GM23248 (cell line): ENCODE results near the gene BRD3. TPM values are rescaled to one million over a fixed set of nuclear protein-coding genes. Genes with fewer than 3 reads are reported as not detected.

Source experiments
- DNase-seq: peaks from one replicate; pipeline ENCODE4 v3.0.0-alpha.2; 2015
- H2AFZ ChIP-seq: fragments of 200-600 bp; sonication (generic); 2 replicates; pipeline ENCODE4 v1.6.1; 2016; ENCODE audit warnings: antibody characterized with exemption
- H3F3A ChIP-seq: fragments of 200-600 bp; sonication (generic); 2 replicates; pipeline ENCODE4 v1.6.1; 2016; ENCODE audit warnings: mild to moderate bottlenecking, antibody characterized with exemption, mixed run types; ENCODE audit not compliant: insufficient read depth
- H3K27ac ChIP-seq: fragments of 200-600 bp; sonication (generic); 2 replicates; pipeline ENCODE4 v1.5.1; 2016; ENCODE audit warnings: mild to moderate bottlenecking
- H3K27me3 ChIP-seq: fragments of 200-600 bp; sonication (generic); replicated peaks from 2 replicates; pipeline ENCODE4 v1.6.1; 2016; ENCODE audit warnings: mild to moderate bottlenecking; ENCODE audit not compliant: insufficient read depth
- H3K36me3 ChIP-seq: fragments of 200-600 bp; sonication (generic); 2 replicates; pipeline ENCODE4 v1.6.1; 2016; ENCODE audit warnings: low read depth, mild to moderate bottlenecking
- H3K4me1 ChIP-seq: fragments of 200-600 bp; sonication (generic); 2 replicates; pipeline ENCODE4 v1.6.1; 2016; ENCODE audit warnings: mild to moderate bottlenecking; ENCODE audit not compliant: insufficient read depth
- H3K4me2 ChIP-seq: fragments of 200-600 bp; sonication (generic); one replicate; pipeline ENCODE4 v1.6.1; 2016; ENCODE audit warnings: mild to moderate bottlenecking; ENCODE audit not compliant: unreplicated experiment
- H3K4me3 ChIP-seq: fragments of 200-600 bp; sonication (generic); 2 replicates; pipeline ENCODE4 v1.5.1; 2016; ENCODE audit warnings: mild to moderate bottlenecking
- H3K79me2 ChIP-seq: fragments of 200-600 bp; sonication (generic); 2 replicates; pipeline ENCODE4 v1.6.1; 2016; ENCODE audit warnings: mild to moderate bottlenecking; ENCODE audit not compliant: insufficient read depth
- H3K9ac ChIP-seq: fragments of 200-600 bp; sonication (generic); 2 replicates; pipeline ENCODE4 v1.6.1; 2016; ENCODE audit warnings: mild to moderate bottlenecking
- H3K9me2 ChIP-seq: fragments of 200-600 bp; sonication (generic); 2 replicates; pipeline ENCODE4 v1.6.1; 2016; ENCODE audit warnings: mixed run types, mild to moderate bottlenecking, moderate library complexity; ENCODE audit not compliant: insufficient read depth
- H3K9me3 ChIP-seq: fragments of 200-600 bp; sonication (generic); one replicate; pipeline ENCODE4 v1.6.1; 2017; ENCODE audit warnings: low read depth
- H4K20me1 ChIP-seq: fragments of 200-600 bp; sonication (generic); 2 replicates; pipeline ENCODE4 v1.6.0; 2016; ENCODE audit not compliant: insufficient read depth
- EZH2 ChIP-seq: fragments of 200-600 bp; sonication (generic); IDR thresholded peaks from 2 replicates; pipeline ENCODE4 v1.6.1; 2018; ENCODE audit warnings: antibody characterized with exemption, mild to moderate bottlenecking; ENCODE audit not compliant: insufficient read depth, poor library complexity, severe bottlenecking
- EZH2phosphoT487 ChIP-seq: fragments of 200-600 bp; sonication (generic); IDR thresholded peaks from 2 replicates; pipeline ENCODE4 v1.6.1; 2018; ENCODE audit warnings: antibody characterized with exemption, moderate library complexity, mild to moderate bottlenecking, low read depth; ENCODE audit not compliant: insufficient read depth
- WGBS, 2 experiments: methylation state at CpG; one replicate each; pipeline ENCODE4 v1.1.6; 2015 to 2017; ENCODE audit warnings: low lambda C conversion rate in 2 of 2, low coverage in 1 of 2; ENCODE audit errors: missing lambda C conversion rate in 2 of 2; 5-methylcytosine and 5-hydroxymethylcytosine counted together
- in situ Hi-C: fragments of 300-500 bp; cut with MboI; formaldehyde crosslinking; loops from 2 replicates; pipeline ENCODE4 v1.15.0; 2020
- polyA plus RNA-seq: library from polyadenylated mRNA; unstranded; fragments of >200 nt; fragmentation: Nextera tagmentation; extraction: Ambion mirVana; gene quantifications from 2 replicates; pipeline ENCODE4 v1.2.1, GENCODE V29; 2016
- total RNA-seq: library from RNA; depleted of rRNA; stranded (reverse); fragments of >200 nt; shearing (Covaris generic); gene quantifications from 2 replicates; pipeline ENCODE4 v1.2.3, GENCODE V29; 2014; rRNA removed

BRD3 gene
- total and polyA plus RNA-seq, 2 experiments from 2014 or later: 5.5 to 25.6 TPM

- Histone ChIP-seq H4K20me1 (no peaks in the 10 kb centered on the region; the same call in 1 of the 2 replicates), H3F3A (no peaks in the 10 kb centered on the region), H3K27me3 (no peaks in the 10 kb centered on the region), H3K4me3 (no peak overlapping the region), H3K9me2 (no peaks in the 10 kb centered on the region), H3K9me3 (no peaks in the 10 kb centered on the region), H3K27ac (no peak overlapping the region), H3K79me2 (peaks cover 97% of the 10 kb centered on the region), H3K4me1 (peaks cover 10% of the 10 kb centered on the region; the same call in 1 of the 2 replicates), H3K4me2 (no peak overlapping the region), H3K9ac (no peak overlapping the region), H3K36me3 (no peaks in the 10 kb centered on the region), H2AFZ (no peak overlapping the region)
- in situ Hi-C loops: no loop called here
- TF ChIP-seq EZH2 (no peak), EZH2phosphoT487 (no peak)
- 93 to 94% methylated on average over 22 to 25 of the region's 25 CpGs for WGBS, 2 experiments
- no peak for DNase-seq
These were observed 84.7 kb downstream of the BRD3 start for GRCh38 chr9:133982971-133983720.

- in situ Hi-C loops: no loop called here
- Histone ChIP-seq H3K9ac (no peak overlapping the region), H4K20me1 (no peaks in the 10 kb centered on the region; the same call in 1 of the 2 replicates), H3K9me2 (no peaks in the 10 kb centered on the region), H3K4me3 (no peak overlapping the region), H3K36me3 (no peaks in the 10 kb centered on the region), H3K79me2 (peaks cover 97% of the 10 kb centered on the region), H3F3A (no peaks in the 10 kb centered on the region), H3K27ac (no peak overlapping the region), H3K4me1 (peaks cover 10% of the 10 kb centered on the region; the same call in 1 of the 2 replicates), H3K27me3 (no peaks in the 10 kb centered on the region), H3K9me3 (no peaks in the 10 kb centered on the region), H3K4me2 (no peak overlapping the region), H2AFZ (no peak overlapping the region)
- no peak for DNase-seq
- TF ChIP-seq EZH2: no peak
- TF ChIP-seq EZH2phosphoT487: no peak
- 93 to 94% methylated on average over 25 to 28 of the region's 28 CpGs for WGBS, 2 experiments
These were observed 85.7 kb downstream of the BRD3 start for GRCh38 chr9:133981958-133982681.

GRCh38 chr9:133981589-133981957 is 86.3 kb downstream of the BRD3 start:
- no peak overlapping the region for H3K4me2 ChIP-seq
- H3K9me3 ChIP-seq: no peaks in the 10 kb centered on the region
- H2AFZ ChIP-seq: no peak overlapping the region
- 95% methylated on average over 13 to 14 of the region's 14 CpGs for WGBS, 2 experiments
- no peaks in the 10 kb centered on the region for H3K36me3 ChIP-seq
- in situ Hi-C loops: no loop called here
- H3K9ac ChIP-seq: no peak overlapping the region
- H3K27me3 ChIP-seq: no peaks in the 10 kb centered on the region
- H3K27ac ChIP-seq: no peak overlapping the region
- no peaks in the 10 kb centered on the region for H3F3A ChIP-seq
- no peak for DNase-seq
- no peaks in the 10 kb centered on the region; the same call in 1 of the 2 replicates for H4K20me1 ChIP-seq
- H3K79me2 ChIP-seq: peaks cover 97% of the 10 kb centered on the region
- H3K4me1 ChIP-seq: peaks cover 10% of the 10 kb centered on the region; the same call in 1 of the 2 replicates
- no peak overlapping the region for H3K4me3 ChIP-seq
- TF ChIP-seq EZH2 (no peak), EZH2phosphoT487 (no peak)
- H3K9me2 ChIP-seq: no peaks in the 10 kb centered on the region

GRCh38 chr9:133980864-133981588 is 86.8 kb downstream of the BRD3 start:
- H3K9me3 ChIP-seq: no peaks in the 10 kb centered on the region
- H3K9me2 ChIP-seq: no peaks in the 10 kb centered on the region
- in situ Hi-C loops: no loop called here
- no peak overlapping the region for H3K4me2 ChIP-seq
- no peak overlapping the region for H2AFZ ChIP-seq
- H3K27me3 ChIP-seq: no peaks in the 10 kb centered on the region
- no peaks in the 10 kb centered on the region; the same call in 1 of the 2 replicates for H4K20me1 ChIP-seq
- TF ChIP-seq EZH2 (no peak), EZH2phosphoT487 (no peak)
- WGBS, 2 experiments: 89 to 91% methylated on average over 25 of the region's 25 CpGs
- H3K27ac ChIP-seq: no peak overlapping the region
- peaks cover 97% of the 10 kb centered on the region for H3K79me2 ChIP-seq
- no peak overlapping the region for H3K4me3 ChIP-seq
- H3K4me1 ChIP-seq: peaks cover 10% of the 10 kb centered on the region; the same call in 1 of the 2 replicates
- no peak for DNase-seq
- H3F3A ChIP-seq: no peaks in the 10 kb centered on the region
- no peaks in the 10 kb centered on the region for H3K36me3 ChIP-seq
- H3K9ac ChIP-seq: no peak overlapping the region

Other genes starting within 250 kb of the BRD3 start
- gene VAV2, start 75.7 kb downstream of the BRD3 start, total RNA-seq: 8.3 and 9.0 TPM in 2 replicates
- gene VAV2, start 75.7 kb downstream of the BRD3 start, polyA plus RNA-seq: 6.7 and 7.3 TPM in 2 replicates
- gene BRD3OS, start 42.5 kb downstream of the BRD3 start, total RNA-seq: 25.9 and 36.3 TPM in 2 replicates
- 32.1 and 36.6 TPM in 2 replicates for gene BRD3OS, start 42.5 kb downstream of the BRD3 start, polyA plus RNA-seq
- gene WDR5, start 68.1 kb upstream of the BRD3 start, total RNA-seq: 25.9 and 29.2 TPM in 2 replicates
- 21.0 and 21.8 TPM in 2 replicates for gene WDR5, start 68.1 kb upstream of the BRD3 start, polyA plus RNA-seq
- gene RNU6ATAC, start 96.5 kb upstream of the BRD3 start, total RNA-seq: not detected in 2 replicates
- not detected in 2 replicates for gene RNU6ATAC, start 96.5 kb upstream of the BRD3 start, polyA plus RNA-seq